Adrenal gland (tissue), 12 donors: ENCODE results near the gene HNRNPM. TPM values are rescaled to one million over a fixed set of nuclear protein-coding genes. Genes with fewer than 3 reads are reported as not detected.

Experiments used
- DNase-seq, 7 donors: peaks; one replicate each; pipeline ENCODE4 v3.0.0-alpha.2; 2019 to 2020
- H3K27ac ChIP-seq, 5 donors: fragments of 200-600 bp; sonication (generic) in 4 of 5; 1 replicate in 3 of 5; 2 replicates in 2 of 5; pipeline versions ENCODE4 v1.5.1 to v1.8.0; 2016 to 2020; ENCODE audit warnings: mild to moderate bottlenecking in 1 of 5
- H3K27me3 ChIP-seq: fragments of 200-600 bp; 2 replicates; pipeline ENCODE4 v1.8.0; 2021
- H3K36me3 ChIP-seq, 2 donors: fragments of 200-600 bp; replicated peaks in 1 of 2; 1 replicate in 1 of 2; 2 replicates in 1 of 2; pipeline versions ENCODE4 v1.5.1 to v1.8.0; 2018 to 2022
- H3K4me1 ChIP-seq, 2 donors: fragments of 200-600 bp; replicated peaks in 1 of 2; 1 replicate in 1 of 2; 2 replicates in 1 of 2; pipeline versions ENCODE4 v1.5.1 to v1.8.0; 2018 to 2021
- H3K4me3 ChIP-seq, 4 donors: fragments of 200-600 bp; sonication (generic) in 3 of 4; one replicate each; pipeline ENCODE4 v1.5.1; 2016 to 2018
- H3K9me3 ChIP-seq, 3 donors: fragments of 200-600 bp; sonication (generic) in 1 of 3; replicated peaks in 1 of 3; 1 replicate in 2 of 3; 2 replicates in 1 of 3; pipeline versions ENCODE4 v1.5.1 to v1.8.0; 2016 to 2021
- POLR2A ChIP-seq, 2 donors: fragments of 450-650 bp; IDR thresholded peaks; one replicate each; pipeline ENCODE4 v1.6.1; 2017; ENCODE audit warnings: antibody characterized with exemption in 2 of 2, mild to moderate bottlenecking in 2 of 2, moderate library complexity in 1 of 2
- WGBS, 4 donors: extraction: QIAGEN DNeasy Blood & Tissue Kit in 2 of 4; methylation state at CpG; one replicate each; pipeline versions ENCODE4 v1.1.5 to v1.1.7; 2013 to 2017; 5-methylcytosine and 5-hydroxymethylcytosine counted together
- intact Hi-C, 2 donors: fragments of 100-400 bp; cut with DNase I; formaldehyde crosslinking; loops; one replicate each; pipeline versions ENCODE4 v1.14.1 to v1.15.0; 2022 to 2023
- polyA plus RNA-seq, 3 donors: library from polyadenylated mRNA; stranded (reverse); fragments of 200-250 nt in 2 of 3; fragments of 350-450 nt in 1 of 3; fragmentation: Illumina TruSeq in 1 of 3; extraction: RNeasy Lipid Tissue Mini Kit (QIAGEN cat#74804) in 1 of 3; gene quantifications; one replicate each; pipeline ENCODE4 v1.2.3, GENCODE V29; 2013 to 2014
- total RNA-seq, 9 donors: library from RNA; depleted of rRNA in 4 of 9; stranded (reverse); fragments of >200 nt in 4 of 9; fragments of 120-200 nt in 1 of 9; fragmentation: NEBNext Ultra II Directional in 1 of 9; extraction: Animal tissue kit (Norgen Biotek cat#: 25700) in 1 of 9; gene quantifications; one replicate each; pipeline versions ENCODE4 v1.1.0 to v1.2.4, GENCODE V29; 2013 to 2023
- TF ChIP-seq, protein P1 (sequence below), 6 experiments: fragments of 450-650 bp in 4 of 6; fragments of 200-600 bp in 2 of 6; sonication (generic) in 1 of 6; IDR thresholded peaks; 1 replicate in 5 of 6; 2 replicates in 1 of 6; pipeline versions ENCODE4 v1.5.1 to v1.8.0; 2016 to 2021; ENCODE audit warnings: antibody characterized with exemption in 6 of 6, mild to moderate bottlenecking in 2 of 6, moderate library complexity in 1 of 6
- donor health status: healthy with polysubstance abuse.
- donor health status: Bipolar disorder and iron deficiency.
- donor health status: DM: yes; HTN: yes; CAD: no.
- donor health status: DM: no; HTN: no; CAD: no.
- donor health status: DM: no; HTN: no; CAD: no.
- donor health status: DM: yes; HTN: yes; CAD: no.

HNRNPM gene
- total and polyA plus RNA-seq, 12 donors = 51.7 to 262 (median 77.4) TPM

DNA sequence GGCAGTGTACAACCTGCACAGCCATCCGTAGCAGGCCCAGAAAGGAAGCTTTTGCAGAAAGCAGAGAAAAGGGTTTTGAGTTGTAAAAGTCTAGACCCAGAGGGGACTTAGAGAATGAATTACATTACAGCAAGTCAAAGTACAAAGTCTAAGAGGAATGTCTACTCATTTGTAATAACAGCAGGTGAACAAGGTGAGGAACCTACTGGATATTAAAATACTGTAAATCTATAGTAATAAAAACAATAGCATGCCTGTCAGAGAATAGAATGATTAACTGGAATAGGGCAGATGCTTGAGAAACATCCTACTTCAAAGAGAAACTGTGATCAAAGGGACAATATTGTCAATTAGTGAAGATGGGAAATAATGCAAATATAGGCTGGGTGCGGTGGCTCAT, 87.5 kb downstream of the HNRNPM start:
- TF ChIP-seq POLR2A (IDR thresholded peaks at IDR 0.05) = no peak
- TF ChIP-seq, protein P1, sequence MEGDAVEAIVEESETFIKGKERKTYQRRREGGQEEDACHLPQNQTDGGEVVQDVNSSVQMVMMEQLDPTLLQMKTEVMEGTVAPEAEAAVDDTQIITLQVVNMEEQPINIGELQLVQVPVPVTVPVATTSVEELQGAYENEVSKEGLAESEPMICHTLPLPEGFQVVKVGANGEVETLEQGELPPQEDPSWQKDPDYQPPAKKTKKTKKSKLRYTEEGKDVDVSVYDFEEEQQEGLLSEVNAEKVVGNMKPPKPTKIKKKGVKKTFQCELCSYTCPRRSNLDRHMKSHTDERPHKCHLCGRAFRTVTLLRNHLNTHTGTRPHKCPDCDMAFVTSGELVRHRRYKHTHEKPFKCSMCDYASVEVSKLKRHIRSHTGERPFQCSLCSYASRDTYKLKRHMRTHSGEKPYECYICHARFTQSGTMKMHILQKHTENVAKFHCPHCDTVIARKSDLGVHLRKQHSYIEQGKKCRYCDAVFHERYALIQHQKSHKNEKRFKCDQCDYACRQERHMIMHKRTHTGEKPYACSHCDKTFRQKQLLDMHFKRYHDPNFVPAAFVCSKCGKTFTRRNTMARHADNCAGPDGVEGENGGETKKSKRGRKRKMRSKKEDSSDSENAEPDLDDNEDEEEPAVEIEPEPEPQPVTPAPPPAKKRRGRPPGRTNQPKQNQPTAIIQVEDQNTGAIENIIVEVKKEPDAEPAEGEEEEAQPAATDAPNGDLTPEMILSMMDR (IDR thresholded peaks at IDR 0.05) = no peak
- H3K36me3 ChIP-seq = peaks cover 0 to 4% of the 10 kb centered on the region in 2 donors
- H3K9me3 ChIP-seq = no peaks in the 10 kb centered on the region
- no peak overlapping the region for H3K4me3 ChIP-seq
- no peak overlapping the region for H3K27ac ChIP-seq
- H3K4me1 ChIP-seq = no peaks in the 10 kb centered on the region
- 73 to 84% (median 80%) methylated on average over 2 of the region's 2 CpGs for WGBS, 4 donors
- no peak for DNase-seq
- intact Hi-C loops = no loop called here
- no peaks in the 10 kb centered on the region for H3K27me3 ChIP-seq

DNA sequence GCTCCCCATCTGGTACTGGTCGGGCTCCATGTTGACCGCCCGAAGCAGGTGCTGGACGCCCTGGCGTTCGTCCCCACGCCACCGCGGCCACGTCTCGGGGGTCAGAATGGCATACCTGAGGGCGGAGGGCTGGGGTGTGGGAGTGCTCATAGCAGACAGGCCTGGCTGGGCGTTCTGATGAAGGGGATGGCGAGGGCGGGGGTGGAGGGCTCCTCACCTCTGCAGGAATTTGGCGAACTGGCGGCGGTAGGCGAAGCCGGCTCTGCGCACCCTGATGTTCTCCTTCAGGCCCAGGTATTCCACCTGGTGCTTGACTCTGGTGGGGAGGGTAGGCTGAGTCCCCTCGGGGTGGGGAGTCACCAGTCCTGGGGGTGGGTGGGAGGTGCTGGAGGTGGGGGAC, 91.5 kb downstream of the HNRNPM start:
- WGBS, 4 donors = 69 to 86% (median 72%) methylated on average over 13 to 22 of the region's 22 CpGs
- no peak overlapping the region for H3K4me3 ChIP-seq
- no peak for DNase-seq
- H3K27ac ChIP-seq = no peak overlapping the region
- H3K27me3 ChIP-seq = no peaks in the 10 kb centered on the region
- TF ChIP-seq, protein P1 (IDR thresholded peaks at IDR 0.05) = no peak
- TF ChIP-seq POLR2A (IDR thresholded peaks at IDR 0.05) = no peak
- H3K36me3 ChIP-seq = no peaks in the 10 kb centered on the region
- no peaks in the 10 kb centered on the region for H3K9me3 ChIP-seq
- H3K4me1 ChIP-seq = no peaks in the 10 kb centered on the region
- intact Hi-C loops = no loop called here

DNA sequence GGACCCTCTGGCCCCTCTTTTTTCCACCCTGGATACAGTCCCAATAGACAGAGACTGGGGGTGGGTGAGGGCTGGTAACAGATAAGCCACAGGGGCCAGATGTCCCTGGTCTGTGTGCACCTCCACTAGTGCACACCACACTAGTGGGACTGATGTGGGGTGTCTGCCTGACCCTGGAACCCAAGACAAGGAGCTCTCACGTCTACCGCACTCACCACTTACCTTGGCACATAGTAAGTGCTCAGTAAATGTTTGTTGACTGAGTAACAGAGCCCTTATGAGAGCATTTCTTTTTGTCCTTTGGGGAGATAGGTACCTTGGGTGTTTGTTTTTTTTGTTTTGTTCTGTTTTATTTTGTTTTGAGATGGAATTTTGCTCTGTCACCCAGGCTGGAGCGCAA, 92.3 kb downstream of the HNRNPM start:
- no peaks in the 10 kb centered on the region for H3K9me3 ChIP-seq
- H3K4me1 ChIP-seq = no peaks in the 10 kb centered on the region
- 80 to 87% (median 83%) methylated on average over 3 of the region's 3 CpGs for WGBS, 4 donors
- no peaks in the 10 kb centered on the region for H3K36me3 ChIP-seq
- no peak for DNase-seq
- intact Hi-C loops = no loop called here
- no peak overlapping the region for H3K4me3 ChIP-seq
- H3K27me3 ChIP-seq = no peaks in the 10 kb centered on the region
- TF ChIP-seq, protein P1 (IDR thresholded peaks at IDR 0.05) = no peak
- TF ChIP-seq POLR2A (IDR thresholded peaks at IDR 0.05) = no peak
- no peak overlapping the region for H3K27ac ChIP-seq

Other genes with a start within 250 kb of the HNRNPM start
- 10 to 100 TPM; 11.7 to 64.4 (median 33.9) TPM for gene CERS4, start 235.6 kb upstream of the HNRNPM start, total RNA-seq
- gene CERS4, start 235.6 kb upstream of the HNRNPM start, polyA plus RNA-seq = 10 to 100 TPM in 2 of 3 donors, 1 to 10 TPM in 1; 5.5 to 34.9 (median 26.5) TPM
- 100 to 1,000 TPM in 1 of 9 donors, 10 to 100 TPM in 8; 29.7 to 129 (median 57.4) TPM for gene CD320, start 136.6 kb upstream of the HNRNPM start, total RNA-seq
- gene CD320, start 136.6 kb upstream of the HNRNPM start, polyA plus RNA-seq = 10 to 100 TPM; 12.0 to 61.4 (median 34.1) TPM
- gene NDUFA7, start 123.6 kb upstream of the HNRNPM start, total RNA-seq = 100 to 1,000 TPM in 1 of 9 donors, 10 to 100 TPM in 7, 1 to 10 TPM in 1; 5.3 to 208 (median 73.7) TPM
- 100 to 1,000 TPM; 140 to 502 (median 202) TPM for gene NDUFA7, start 123.6 kb upstream of the HNRNPM start, polyA plus RNA-seq
- gene RPS28, start 123.5 kb upstream of the HNRNPM start, total RNA-seq = 1,000 to 10,000 TPM in 4 of 9 donors, 100 to 1,000 TPM in 5; 220 to 1,896 (median 578) TPM
- gene RPS28, start 123.5 kb upstream of the HNRNPM start, polyA plus RNA-seq = 1,000 to 10,000 TPM in 1 of 3 donors, 100 to 1,000 TPM in 2; 155 to 1,715 (median 649) TPM
- gene KANK3, start 101.7 kb upstream of the HNRNPM start, total RNA-seq = 10 to 100 TPM in 7 of 9 donors, 1 to 10 TPM in 2; 6.8 to 27.7 (median 16.4) TPM
- 10 to 100 TPM in 2 of 3 donors, under 1 TPM in 1; 0.38 to 27.8 (median 23.6) TPM for gene KANK3, start 101.7 kb upstream of the HNRNPM start, polyA plus RNA-seq
- 100 to 1,000 TPM in 2 of 9 donors, 10 to 100 TPM in 5, 1 to 10 TPM in 1, under 1 TPM in 1; 0.33 to 141 (median 23.3) TPM for gene ANGPTL4, start 80.8 kb upstream of the HNRNPM start, total RNA-seq
- gene ANGPTL4, start 80.8 kb upstream of the HNRNPM start, polyA plus RNA-seq = 10 to 100 TPM in 2 of 3 donors, 1 to 10 TPM in 1; 4.9 to 54.0 (median 46.8) TPM
- gene RAB11B, start 54.6 kb upstream of the HNRNPM start, total RNA-seq = 100 to 1,000 TPM in 3 of 9 donors, 10 to 100 TPM in 6; 10.7 to 155 (median 79.5) TPM
- 100 to 1,000 TPM in 1 of 3 donors, 10 to 100 TPM in 2; 24.6 to 147 (median 64.9) TPM for gene RAB11B, start 54.6 kb upstream of the HNRNPM start, polyA plus RNA-seq
- gene MARCHF2, start 31.7 kb upstream of the HNRNPM start, total RNA-seq = 100 to 1,000 TPM in 3 of 9 donors, 10 to 100 TPM in 6; 18.9 to 200 (median 61.6) TPM
- gene MARCHF2, start 31.7 kb upstream of the HNRNPM start, polyA plus RNA-seq = 10 to 100 TPM; 13.1 to 47.3 (median 44.2) TPM
- 1 to 10 TPM in 6 of 9 donors, under 1 TPM in 3; 0.24 to 3.1 (median 1.9) TPM for gene PRAM1, start 57.7 kb downstream of the HNRNPM start, total RNA-seq
- 10 to 100 TPM in 1 of 3 donors, 1 to 10 TPM in 1, under 1 TPM in 1; 0.20 to 21.4 (median 4.4) TPM for gene PRAM1, start 57.7 kb downstream of the HNRNPM start, polyA plus RNA-seq
- 10 to 100 TPM in 8 of 9 donors, 1 to 10 TPM in 1; 2.9 to 64.6 (median 25.0) TPM for gene ZNF414, start 69.2 kb downstream of the HNRNPM start, total RNA-seq
- gene ZNF414, start 69.2 kb downstream of the HNRNPM start, polyA plus RNA-seq = 100 to 1,000 TPM in 1 of 3 donors, 10 to 100 TPM in 1, 1 to 10 TPM in 1; 5.2 to 103 (median 49.6) TPM
- gene MYO1F, start 132.5 kb downstream of the HNRNPM start, total RNA-seq = 10 to 100 TPM in 8 of 9 donors, 1 to 10 TPM in 1; 1.7 to 27.1 (median 20.1) TPM
- 10 to 100 TPM in 2 of 3 donors, 1 to 10 TPM in 1; 4.9 to 62.5 (median 11.7) TPM for gene MYO1F, start 132.5 kb downstream of the HNRNPM start, polyA plus RNA-seq
- gene ADAMTS10, start 165.7 kb downstream of the HNRNPM start, total RNA-seq = 100 to 1,000 TPM in 1 of 9 donors, 10 to 100 TPM in 7, 1 to 10 TPM in 1; 7.6 to 100 (median 25.3) TPM
- gene ADAMTS10, start 165.7 kb downstream of the HNRNPM start, polyA plus RNA-seq = 100 to 1,000 TPM in 1 of 3 donors, 10 to 100 TPM in 1, 1 to 10 TPM in 1; 2.0 to 190 (median 57.4) TPM
- gene NFILZ, start 185.7 kb downstream of the HNRNPM start, total RNA-seq = not detected
- gene NFILZ, start 185.7 kb downstream of the HNRNPM start, polyA plus RNA-seq = not detected